Trophoblast cell (in vitro differentiated cells and primary cell): ENCODE measurements around the gene SPG11.

Experiments used
- DNase-seq, 2 donors: peaks; one replicate each; pipeline ENCODE4 v3.0.0-alpha.2; 2016
- H2AFZ ChIP-seq: 2 replicates; pipeline ENCODE4 v1.6.1; 2013; ENCODE audit warnings: low read length, moderate library complexity, mild to moderate bottlenecking; ENCODE audit not compliant: insufficient read depth, poor library complexity
- H2AK5ac ChIP-seq: 2 replicates; pipeline ENCODE4 v1.6.1; 2013; ENCODE audit warnings: mild to moderate bottlenecking, low read length
- H2BK120ac ChIP-seq: 2 replicates; pipeline ENCODE4 v1.6.1; 2013; ENCODE audit warnings: low read length, mild to moderate bottlenecking, moderate library complexity; ENCODE audit not compliant: insufficient read depth, poor library complexity
- H2BK12ac ChIP-seq: 2 replicates; pipeline ENCODE4 v1.6.1; 2013; ENCODE audit warnings: mild to moderate bottlenecking, low read length, moderate library complexity
- H2BK5ac ChIP-seq: 2 replicates; pipeline ENCODE4 v1.6.1; 2013; ENCODE audit warnings: low read length, low read depth, moderate library complexity, mild to moderate bottlenecking; ENCODE audit not compliant: poor library complexity
- H3K14ac ChIP-seq: 2 replicates; pipeline ENCODE4 v1.6.1; 2013; ENCODE audit warnings: mild to moderate bottlenecking, low read length
- H3K18ac ChIP-seq: 2 replicates; pipeline ENCODE4 v1.6.1; 2013; ENCODE audit warnings: mild to moderate bottlenecking, low read length
- H3K23ac ChIP-seq: 2 replicates; pipeline ENCODE4 v1.6.1; 2013; ENCODE audit warnings: low read length
- H3K27ac ChIP-seq: 2 replicates; pipeline ENCODE4 v1.5.1; 2013; ENCODE audit warnings: low read depth, mild to moderate bottlenecking, inconsistent platforms, low read length, moderate library complexity
- H3K27me3 ChIP-seq: 2 replicates; pipeline ENCODE4 v1.6.1; 2013; ENCODE audit warnings: inconsistent platforms, mild to moderate bottlenecking, low read length, moderate library complexity; ENCODE audit not compliant: insufficient read depth
- H3K36me3 ChIP-seq, 2 experiments: 1 replicate in 1 of 2; 2 replicates in 1 of 2; pipeline ENCODE4 v1.6.1; 2013; ENCODE audit warnings: low read length in 2 of 2, mild to moderate bottlenecking in 2 of 2, moderate library complexity in 1 of 2; ENCODE audit not compliant: insufficient read depth in 2 of 2, control insufficient read depth in 1 of 2
- H3K4ac ChIP-seq: 2 replicates; pipeline ENCODE4 v1.6.1; 2013; ENCODE audit warnings: low read depth, mild to moderate bottlenecking, low read length, moderate library complexity
- H3K4me1 ChIP-seq, 2 experiments: 1 replicate in 1 of 2; 2 replicates in 1 of 2; pipeline ENCODE4 v1.6.1; 2013; ENCODE audit warnings: low read length in 2 of 2, mild to moderate bottlenecking in 2 of 2, moderate library complexity in 1 of 2; ENCODE audit not compliant: insufficient read depth in 2 of 2, control insufficient read depth in 1 of 2
- H3K4me2 ChIP-seq: 2 replicates; pipeline ENCODE4 v1.6.1; 2013; ENCODE audit warnings: inconsistent platforms, mild to moderate bottlenecking, low read length, moderate library complexity
- H3K4me3 ChIP-seq: 2 replicates; pipeline ENCODE4 v1.5.1; 2013; ENCODE audit warnings: mild to moderate bottlenecking, low read depth, low read length, inconsistent platforms
- H3K79me1 ChIP-seq: one replicate; pipeline ENCODE4 v1.6.1; 2013; ENCODE audit warnings: low read length
- H3K79me2 ChIP-seq: 2 replicates; pipeline ENCODE4 v1.6.1; 2013; ENCODE audit warnings: low read length, mild to moderate bottlenecking; ENCODE audit not compliant: control insufficient read depth, insufficient read depth, poor library complexity
- H3K9ac ChIP-seq: 2 replicates; pipeline ENCODE4 v1.6.1; 2013; ENCODE audit warnings: mild to moderate bottlenecking, low read length
- H3K9me3 ChIP-seq: 2 replicates; pipeline ENCODE4 v1.6.1; 2013; ENCODE audit warnings: low read depth, mild to moderate bottlenecking, control low read depth, inconsistent platforms, low read length; ENCODE audit not compliant: insufficient read depth
- H4K12ac ChIP-seq: 2 replicates; pipeline ENCODE4 v1.6.1; 2013; ENCODE audit warnings: low read depth, mild to moderate bottlenecking, low read length, moderate library complexity
- H4K8ac ChIP-seq: 2 replicates; pipeline ENCODE4 v1.6.1; 2013; ENCODE audit warnings: low read depth, mild to moderate bottlenecking, low read length, moderate library complexity
- H4K91ac ChIP-seq: one replicate; pipeline ENCODE4 v1.6.1; 2013; ENCODE audit warnings: low read depth, mild to moderate bottlenecking, low read length, moderate library complexity
- WGBS: extraction: QIAGEN DNeasy Blood & Tissue Kit; methylation state at CpG from one replicate; pipeline ENCODE4 v1.1.7; 2013; ENCODE audit warnings: missing lambda C conversion rate; ENCODE audit not compliant: insufficient read length, insufficient coverage; ENCODE audit errors: extremely low coverage; 5-methylcytosine and 5-hydroxymethylcytosine counted together

The SPG11 gene

GRCh38 chr15:44673639-44674038, 10.2 kb upstream of the SPG11 start:
- no peak overlapping the region for H2AK5ac ChIP-seq
- H3K9ac ChIP-seq, result no peak overlapping the region
- no peak overlapping the region for H3K4ac ChIP-seq
- no peak overlapping the region for H2BK5ac ChIP-seq
- no CpG with 5 or more reads among the region's 2 CpGs for WGBS
- H3K79me1 ChIP-seq, result no peaks in the 10 kb centered on the region
- H2BK12ac ChIP-seq, result no peak overlapping the region
- H3K4me3 ChIP-seq, result no peak overlapping the region
- H3K9me3 ChIP-seq, result no peaks in the 10 kb centered on the region
- H3K4me1 ChIP-seq, result peaks cover 2 to 6% of the 10 kb centered on the region in 2 experiments
- H3K27ac ChIP-seq, result no peak overlapping the region
- no peak overlapping the region for H3K23ac ChIP-seq
- no peak overlapping the region for H4K12ac ChIP-seq
- H3K36me3 ChIP-seq, result no peaks in the 10 kb centered on the region
- H4K8ac ChIP-seq, result no peak overlapping the region
- no peaks in the 10 kb centered on the region for H3K79me2 ChIP-seq
- no peaks in the 10 kb centered on the region for H3K27me3 ChIP-seq
- H4K91ac ChIP-seq, result no peak overlapping the region
- no peak overlapping the region for H3K4me2 ChIP-seq
- no peak overlapping the region for H2BK120ac ChIP-seq
- DNase-seq, result peak; percentile 62 to 73
- H3K18ac ChIP-seq, result no peak overlapping the region
- H3K14ac ChIP-seq, result no peak overlapping the region
- no peak overlapping the region for H2AFZ ChIP-seq

GRCh38 chr15:44670087-44670950, 6.9 kb upstream of the SPG11 start:
- Histone ChIP-seq H3K23ac (no peak overlapping the region), H4K12ac (no peak overlapping the region), H2BK120ac (no peak overlapping the region), H4K8ac (no peak overlapping the region), H3K79me2 (no peaks in the 10 kb centered on the region), H3K27ac (no peak overlapping the region), H2AK5ac (no peak overlapping the region), H3K18ac (no peak overlapping the region), H3K14ac (no peak overlapping the region), H3K27me3 (no peaks in the 10 kb centered on the region), H3K79me1 (no peaks in the 10 kb centered on the region), H3K4me3 (no peak overlapping the region), H2BK12ac (no peak overlapping the region), H4K91ac (no peak overlapping the region), H2BK5ac (no peak overlapping the region), H3K9me3 (no peaks in the 10 kb centered on the region), H3K9ac (no peak overlapping the region), H3K4me1 (peaks cover 2 to 6% of the 10 kb centered on the region in 2 experiments), H3K4me2 (no peak overlapping the region), H3K4ac (no peak overlapping the region), H2AFZ (no peak overlapping the region), H3K36me3 (no peaks in the 10 kb centered on the region)
- peak; percentile 97 to 98 for DNase-seq
- WGBS, result no CpG with 5 or more reads among the region's 6 CpGs

GRCh38 chr15:44668921-44669320, 5.5 kb upstream of the SPG11 start:
- Histone ChIP-seq H3K79me1 (no peaks in the 10 kb centered on the region), H3K4ac (no peak overlapping the region), H3K36me3 (no peaks in the 10 kb centered on the region), H3K4me2 (no peak overlapping the region), H3K4me1 (peaks cover 2 to 6% of the 10 kb centered on the region in 2 experiments), H3K9me3 (no peaks in the 10 kb centered on the region), H2BK12ac (no peak overlapping the region), H2BK120ac (no peak overlapping the region), H3K27ac (no peak overlapping the region), H4K8ac (no peak overlapping the region), H4K91ac (no peak overlapping the region), H3K14ac (no peak overlapping the region), H3K18ac (no peak overlapping the region), H4K12ac (no peak overlapping the region), H2BK5ac (no peak overlapping the region), H2AFZ (no peak overlapping the region), H3K23ac (no peak overlapping the region), H3K4me3 (no peak overlapping the region), H3K79me2 (no peaks in the 10 kb centered on the region), H3K9ac (no peak overlapping the region), H2AK5ac (no peak overlapping the region), H3K27me3 (no peaks in the 10 kb centered on the region)
- no CpG with 5 or more reads among the region's 2 CpGs for WGBS
- DNase-seq, result no peak

GRCh38 chr15:44667039-44667360, 3.5 kb upstream of the SPG11 start:
- Histone ChIP-seq H4K91ac (no peak overlapping the region), H2BK5ac (no peak overlapping the region), H3K4me3 (no peak overlapping the region), H3K79me1 (peaks cover 5% of the 10 kb centered on the region), H2BK120ac (no peak overlapping the region), H3K27ac (no peak overlapping the region), H2AK5ac (no peak overlapping the region), H3K79me2 (peaks cover 5% of the 10 kb centered on the region), H3K18ac (no peak overlapping the region), H3K9me3 (no peaks in the 10 kb centered on the region), H4K12ac (no peak overlapping the region), H3K27me3 (no peaks in the 10 kb centered on the region), H3K14ac (no peak overlapping the region), H3K36me3 (no peaks in the 10 kb centered on the region), H3K4ac (no peak overlapping the region), H2AFZ (no peak overlapping the region), H3K4me1 (peaks cover 4 to 10% of the 10 kb centered on the region in 2 experiments), H3K4me2 (no peak overlapping the region), H3K23ac (no peak overlapping the region), H2BK12ac (no peak overlapping the region), H3K9ac (no peak overlapping the region), H4K8ac (no peak overlapping the region)
- no CpG with 5 or more reads among the region's 3 CpGs for WGBS
- DNase-seq, result peak; percentile 62 to 81
